HEK293 (cell line): ENCODE data around the gene EFCAB14.

Experiments
- CTCF ChIP-seq: fragments of 450-650 bp; formaldehyde crosslinking; IDR thresholded peaks from 2 replicates; pipeline ENCODE4 v1.5.1; 2016; ENCODE audit warnings: missing biosample characterization, missing genetic modification characterization
- SCRT1 ChIP-seq: fragments of 450-650 bp; formaldehyde crosslinking; IDR thresholded peaks from 2 replicates; pipeline ENCODE4 v1.5.1; 2016; ENCODE audit warnings: missing biosample characterization, missing genetic modification characterization, borderline replicate concordance
- SP2 ChIP-seq: fragments of 450-650 bp; formaldehyde crosslinking; IDR thresholded peaks from 2 replicates; pipeline ENCODE4 v1.5.1; 2016; ENCODE audit warnings: missing biosample characterization, missing genetic modification characterization
- ZNF175 ChIP-seq: fragments of 450-650 bp; formaldehyde crosslinking; IDR thresholded peaks from 2 replicates; pipeline ENCODE4 v1.5.1; 2016; ENCODE audit warnings: missing biosample characterization, missing genetic modification characterization
- ZNF184 ChIP-seq: fragments of 450-650 bp; IDR thresholded peaks from 2 replicates; pipeline ENCODE4 v1.5.1; 2018; ENCODE audit warnings: missing biosample characterization, mild to moderate bottlenecking, missing genetic modification characterization

DNA sequence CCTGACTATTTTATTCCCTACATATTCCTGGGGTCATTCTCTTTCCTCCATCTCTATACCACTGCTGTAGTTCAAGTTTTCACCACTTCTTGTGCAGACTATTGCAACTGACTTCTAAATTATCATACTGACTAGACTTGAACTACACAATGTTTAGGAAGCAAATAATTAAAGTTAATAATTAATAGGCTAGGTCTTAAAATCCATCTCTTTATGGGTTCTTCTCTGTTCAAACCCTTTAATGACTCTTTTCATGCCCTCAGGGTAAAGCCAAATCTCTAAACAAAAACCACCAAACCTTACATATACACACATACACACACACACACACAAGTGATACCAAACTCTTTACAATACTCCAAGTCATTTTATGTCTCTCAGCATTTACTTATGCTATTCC, 80.0 kb downstream of the EFCAB14 start:
- TF ChIP-seq ZNF184 (tag by site-specific recombination) (no peak), CTCF (tag by site-specific recombination) (no peak), SCRT1 (tag by site-specific recombination) (no peak), ZNF175 (tag by site-specific recombination) (no peak), SP2 (tag by site-specific recombination) (no peak)
